CD4-positive, alpha-beta T cell (primary cell): ENCODE data around the gene TGM5. TPM values are rescaled to one million over a fixed set of nuclear protein-coding genes. Genes with fewer than 3 reads are reported as not detected.

Experiments
- ATAC-seq: fragments of 200-7000 bp; cut with Tn5 transposase; one replicate; pipeline ENCODE4 v1.10.0; 2022; ENCODE audit warnings: mild to moderate bottlenecking; ENCODE audit not compliant: poor library complexity
- CTCF ChIA-PET: fragments of 350-600 bp; sonication (Branson Sonifier 250); formaldehyde crosslinking; loops from one replicate; lab custom pipeline; 2021; ENCODE audit warnings: antibody characterized with exemption, inconsistent platforms; lab: Charles Lee
- POLR2A ChIA-PET: fragments of 350-600 bp; sonication (Branson Sonifier 250); formaldehyde crosslinking; loops from one replicate; lab custom pipeline; 2021; ENCODE audit warnings: antibody characterized with exemption, inconsistent platforms; lab: Charles Lee
- DNase-seq, 14 experiments: peaks; one replicate each; pipeline ENCODE4 v3.0.0-alpha.2; 2013 to 2020; ENCODE audit warnings: mixed read lengths in 2 of 14
- H3K27ac ChIP-seq, 2 donors: one replicate each; pipeline versions ENCODE4 v1.5.1 to v1.7.0; 2013; ENCODE audit warnings: low read length in 2 of 2, low read depth in 1 of 2, mild to moderate bottlenecking in 1 of 2
- H3K27me3 ChIP-seq, 2 experiments: 1 replicate in 1 of 2; 2 replicates in 1 of 2; pipeline versions ENCODE4 v1.6.1 to v1.7.0; 2013; ENCODE audit warnings: low read length in 2 of 2, control low read depth in 1 of 2, mild to moderate bottlenecking in 1 of 2, moderate library complexity in 1 of 2; ENCODE audit not compliant: insufficient read depth in 2 of 2, control insufficient read depth in 1 of 2
- H3K36me3 ChIP-seq: one replicate; pipeline ENCODE4 v1.6.1; 2013; ENCODE audit warnings: low read length, control low read depth; ENCODE audit not compliant: insufficient read depth
- H3K4me1 ChIP-seq: one replicate; pipeline ENCODE4 v1.6.1; 2013; ENCODE audit warnings: low read length, control low read depth; ENCODE audit not compliant: insufficient read depth
- H3K4me3 ChIP-seq: one replicate; pipeline ENCODE4 v1.5.1; 2013; ENCODE audit warnings: mild to moderate bottlenecking, low read length, moderate library complexity
- H3K9me3 ChIP-seq, 2 experiments: 1 replicate in 1 of 2; 2 replicates in 1 of 2; pipeline versions ENCODE4 v1.6.1 to v1.7.0; 2013; ENCODE audit warnings: low read length in 2 of 2, mild to moderate bottlenecking in 2 of 2, control low read depth in 1 of 2, moderate library complexity in 1 of 2; ENCODE audit not compliant: control insufficient read depth in 1 of 2, insufficient read depth in 1 of 2
- H3K27ac Mint-ChIP-seq: one replicate; pipeline ENCODE4 v1.8.0; 2020; ENCODE audit warnings: mixed read lengths
- H3K27me3 Mint-ChIP-seq: one replicate; pipeline ENCODE4 v1.8.0; 2021; ENCODE audit warnings: mixed read lengths
- H3K36me3 Mint-ChIP-seq: one replicate; pipeline ENCODE4 v1.8.0; 2021; ENCODE audit warnings: low read depth, mixed read lengths
- H3K4me1 Mint-ChIP-seq: one replicate; pipeline ENCODE4 v1.8.0; 2021; ENCODE audit warnings: low read depth, mixed read lengths
- H3K4me3 Mint-ChIP-seq: one replicate; pipeline ENCODE4 v1.8.0; 2020; ENCODE audit warnings: mild to moderate bottlenecking, mixed read lengths
- H3K9me3 Mint-ChIP-seq: one replicate; pipeline ENCODE4 v1.8.0; 2020; ENCODE audit warnings: mixed read lengths
- CTCF ChIP-seq: fragments of 200-600 bp; IDR thresholded peaks from one replicate; pipeline ENCODE4 v1.8.0; 2022; ENCODE audit warnings: antibody characterized with exemption, mild to moderate bottlenecking
- intact Hi-C, 2 experiments: fragments of 100-400 bp; cut with DNase I in 1 of 2; cut with micrococcal nuclease in 1 of 2; formaldehyde crosslinking; loops; one replicate each; pipeline versions ENCODE4 v1.15.1 to v1.9.0; 2023 to 2025; cut with DNase I, micrococcal nuclease
- total RNA-seq, 174 experiments: library from RNA in 2 of 174; stranded (reverse) in 2 of 174; gene quantifications; one replicate each; pipeline ENCODE4 v1.2.3 and lab custom pipeline; 2021 to 2026

TGM5 gene
- total RNA-seq, 2 experiments from 2014 or later = not detected

- no peak for ATAC-seq
- H3K27me3 ChIP-seq = peaks cover 7 to 9% of the 10 kb centered on the region in 2 experiments
- Mint-ChIP-seq H3K4me3 (no peak within 1 kb of the TSS), H3K27me3 (peaks cover 46% of the 10 kb centered on the region), H3K36me3 (no peaks in the 10 kb centered on the region), H3K27ac (no peak within 1 kb of the TSS), H3K4me1 (no peaks in the 10 kb centered on the region), H3K9me3 (no peaks in the 10 kb centered on the region)
- no peak within 1 kb of the TSS for H3K27ac ChIP-seq
- POLR2A ChIA-PET = no interaction called here
- no peak for TF ChIP-seq CTCF
- no peaks in the 10 kb centered on the region for H3K9me3 ChIP-seq
- CTCF ChIA-PET = no interaction called here
- H3K4me1 ChIP-seq = no peaks in the 10 kb centered on the region
- H3K4me3 ChIP-seq = no peak within 1 kb of the TSS
- no peaks in the 10 kb centered on the region for H3K36me3 ChIP-seq
- no peak for DNase-seq
- intact Hi-C loops = no loop called here
These were observed 35.6 kb upstream of the TGM5 start, which contains the start of gene TGM7 for GRCh38 chr15:43302205-43302817. Gene TGM7 (minus strand): TSS chr15:43302255.

- H3K9me3 ChIP-seq = no peaks in the 10 kb centered on the region
- CTCF ChIA-PET = no interaction called here
- POLR2A ChIA-PET = no interaction called here
- Mint-ChIP-seq H3K4me3 (no peak overlapping the region), H3K27me3 (peaks cover 37% of the 10 kb centered on the region), H3K4me1 (no peaks in the 10 kb centered on the region), H3K27ac (no peak overlapping the region), H3K36me3 (no peaks in the 10 kb centered on the region), H3K9me3 (no peaks in the 10 kb centered on the region)
- DNase-seq (no peak), ATAC-seq (no peak)
- peaks cover 3 to 8% of the 10 kb centered on the region in 2 experiments for H3K27me3 ChIP-seq
- no peaks in the 10 kb centered on the region for H3K4me1 ChIP-seq
- TF ChIP-seq CTCF = no peak
- no peaks in the 10 kb centered on the region for H3K36me3 ChIP-seq
- no peak overlapping the region for H3K4me3 ChIP-seq
- H3K27ac ChIP-seq = no peak overlapping the region
- intact Hi-C loops = no loop called here
These were observed 33.2 kb upstream of the TGM5 start for GRCh38 chr15:43299884-43300283.

GRCh38 chr15:43299411-43299810, 32.7 kb upstream of the TGM5 start:
- Mint-ChIP-seq H3K4me1 (no peaks in the 10 kb centered on the region), H3K9me3 (no peaks in the 10 kb centered on the region), H3K27me3 (peaks cover 42% of the 10 kb centered on the region), H3K27ac (no peak overlapping the region), H3K36me3 (no peaks in the 10 kb centered on the region), H3K4me3 (no peak overlapping the region)
- Histone ChIP-seq H3K4me3 (no peak overlapping the region), H3K27ac (no peak overlapping the region), H3K36me3 (no peaks in the 10 kb centered on the region), H3K9me3 (no peaks in the 10 kb centered on the region), H3K4me1 (no peaks in the 10 kb centered on the region), H3K27me3 (peaks cover 8 to 10% of the 10 kb centered on the region in 2 experiments)
- intact Hi-C loops = no loop called here
- ATAC-seq = no peak
- ChIA-PET POLR2A (no interaction called here), CTCF (no interaction called here)
- no peak for DNase-seq
- no peak for TF ChIP-seq CTCF
